Measurements from ENCODE around the gene INPP5B.
"Not testable (repeated sequence)": the region's sequence is repeated elsewhere in the genome, so short reads cannot be mapped to it uniquely, and the experiment has no call there.

INPP5B gene

GRCh38 chr1:37946703-37947360, at the start of gene INPP5B:
Gene INPP5B, minus strand, starts transcription at chr1:37947053. Its CDS starts 745 bp downstream, at chr1:37946308.
- no peak for DNase-seq

- no peak for DNase-seq
Observed at GRCh38 chr1:37995751-37996345, 49.0 kb upstream of the INPP5B start.

GRCh38 chr1:37994886-37995566, 48.2 kb upstream of the INPP5B start:
- DNase-seq = no peak

GRCh38 chr1:37989361-37989930, 42.6 kb upstream of the INPP5B start:
- peak; percentile 7 for DNase-seq

- no peak for DNase-seq
Observed at GRCh38 chr1:37987679-37988078, 40.8 kb upstream of the INPP5B start.

- DNase-seq = no peak
Observed at GRCh38 chr1:37983546-37983945, 36.7 kb upstream of the INPP5B start.

- no peak for DNase-seq
Observed at GRCh38 chr1:37978541-37978940, 31.7 kb upstream of the INPP5B start.

- peak; percentile 5 for DNase-seq
Observed at GRCh38 chr1:37975083-37975482, 28.2 kb upstream of the INPP5B start.

- no peak for DNase-seq
Observed at GRCh38 chr1:37974567-37974966, 27.7 kb upstream of the INPP5B start.

- not testable (repeated sequence) for DNase-seq
Observed at GRCh38 chr1:37973684-37974083, 26.8 kb upstream of the INPP5B start.

GRCh38 chr1:37965301-37965700, 18.4 kb upstream of the INPP5B start:
- DNase-seq = no peak

- DNase-seq = not testable (repeated sequence)
Observed at GRCh38 chr1:37964106-37964505, 17.3 kb upstream of the INPP5B start.

GRCh38 chr1:37958690-37959089, 11.8 kb upstream of the INPP5B start:
- no peak for DNase-seq

GRCh38 chr1:37955685-37956084, 8.8 kb upstream of the INPP5B start:
- no peak for DNase-seq

GRCh38 chr1:37954316-37954971, 7.6 kb upstream of the INPP5B start:
- DNase-seq = no peak

- DNase-seq = no peak
Observed at GRCh38 chr1:37952738-37953137, 5.9 kb upstream of the INPP5B start.

- DNase-seq = no peak
Observed at GRCh38 chr1:37951783-37952624, 5.2 kb upstream of the INPP5B start.

- no peak for DNase-seq
Observed at GRCh38 chr1:37951041-37951782, 4.4 kb upstream of the INPP5B start.

GRCh38 chr1:37949524-37950152, 2.8 kb upstream of the INPP5B start:
- no peak for DNase-seq

GRCh38 chr1:37948841-37949240, 2.0 kb upstream of the INPP5B start:
- DNase-seq = no peak

- DNase-seq = no peak
Observed at GRCh38 chr1:37948166-37948565, 1.3 kb upstream of the INPP5B start.

Data from NCI-H446 treated with DMSO at 0.1 percent for 48 hours (cell line).